Endothelial cell of umbilical vein (primary cell): ENCODE measurements around the gene RIOK2. TPM values are rescaled to one million over a fixed set of nuclear protein-coding genes. Genes with fewer than 3 reads are reported as not detected.

Experiments used
- BruUV-seq: library from RNA; stranded (reverse); fragments of 400-500 nt; replicated peaks from 2 replicates; lab custom pipeline; 2021; lab: Mats Ljungman, UMichigan
- CTCF ChIA-PET: fragments of 300-600, 350-600 bp; sonication (Branson Sonifier 250); formaldehyde crosslinking; loops from one replicate; lab custom pipeline; 2021; ENCODE audit warnings: antibody characterized with exemption, inconsistent platforms; lab: Charles Lee
- POLR2A ChIA-PET: fragments of 300-600, 350-600 bp; sonication (Branson Sonifier 250); formaldehyde crosslinking; loops from one replicate; lab custom pipeline; 2021; ENCODE audit warnings: antibody characterized with exemption, inconsistent platforms; lab: Charles Lee
- DNase-seq: peaks from one replicate; pipeline ENCODE4 v3.0.0-alpha.2; 2011; ENCODE audit warnings: low read depth, low spot score
- FAIRE-seq: peaks from 2 replicates; lab custom pipeline; 2011; peaks lifted over from hg19 to GRCh38; lab: Jason Lieb, UNC
- H2AFZ ChIP-seq: 2 replicates; pipeline ENCODE4 v1.6.0; 2012; ENCODE audit warnings: low read depth, low read length, control low read depth, inconsistent platforms
- H3K27ac ChIP-seq: 2 replicates; pipeline ENCODE4 v1.5.1; 2011; ENCODE audit warnings: low read depth, mild to moderate bottlenecking, control low read depth, low read length, moderate library complexity; ENCODE audit not compliant: insufficient read depth
- H3K27me3 ChIP-seq, 2 experiments: 2 replicates each; pipeline versions ENCODE4 v1.6.0 to v1.6.1; 2011; ENCODE audit warnings: low read length in 2 of 2, mixed read lengths in 1 of 2; ENCODE audit not compliant: control insufficient read depth in 2 of 2, insufficient read depth in 2 of 2
- H3K36me3 ChIP-seq, 2 experiments: 2 replicates in 1 of 2; 3 replicates in 1 of 2; pipeline ENCODE4 v1.5.1; 2011; ENCODE audit warnings: low read length in 2 of 2, mild to moderate bottlenecking in 1 of 2, moderate library complexity in 1 of 2; ENCODE audit not compliant: control insufficient read depth in 2 of 2, insufficient read depth in 2 of 2; ENCODE audit errors: extremely low read depth in 1 of 2
- H3K4me1 ChIP-seq: 3 replicates; pipeline ENCODE4 v1.5.1; 2011; ENCODE audit warnings: mild to moderate bottlenecking, low read length; ENCODE audit not compliant: control insufficient read depth, insufficient read depth; ENCODE audit errors: extremely low read depth
- H3K4me2 ChIP-seq: 2 replicates; pipeline ENCODE4 v1.6.1; 2011; ENCODE audit warnings: low read length, control low read depth, mixed read lengths; ENCODE audit not compliant: insufficient read depth
- H3K4me3 ChIP-seq, 3 experiments: fragments of 200-600 bp in 1 of 3; sonication (generic), shearing (Covaris generic) in 1 of 3; replicated peaks in 1 of 3; 2 replicates each; pipeline ENCODE4 v1.5.1; 2011 to 2016; ENCODE audit warnings: control low read depth in 3 of 3, low read length in 3 of 3, mild to moderate bottlenecking in 2 of 3, inconsistent platforms in 1 of 3, low read depth in 1 of 3, moderate library complexity in 1 of 3; ENCODE audit not compliant: insufficient read depth in 1 of 3
- H3K79me2 ChIP-seq: 2 replicates; pipeline ENCODE4 v1.6.0; 2012; ENCODE audit warnings: low read length, inconsistent platforms; ENCODE audit not compliant: control insufficient read depth, insufficient read depth
- H3K9ac ChIP-seq: replicated peaks from 2 replicates; pipeline ENCODE3; 2011; ENCODE audit warnings: low read length, control low read depth; ENCODE audit not compliant: insufficient read depth; ENCODE audit errors: extremely low read depth
- H3K9me1 ChIP-seq: replicated peaks from 3 replicates; pipeline ENCODE4 v1.6.0; 2011; ENCODE audit warnings: mild to moderate bottlenecking, low read length; ENCODE audit not compliant: control insufficient read depth, insufficient read depth; ENCODE audit errors: extremely low read depth
- H3K9me3 ChIP-seq: replicated peaks from 2 replicates; pipeline ENCODE4 v1.5.1; 2012; ENCODE audit warnings: low read length, inconsistent platforms; ENCODE audit not compliant: control insufficient read depth, insufficient read depth
- H4K20me1 ChIP-seq: replicated peaks from 2 replicates; pipeline ENCODE3; 2011; ENCODE audit warnings: mild to moderate bottlenecking, low read length; ENCODE audit not compliant: control insufficient read depth, insufficient read depth; ENCODE audit errors: extremely low read depth
- CTCF ChIP-seq, 2 donors: IDR thresholded peaks; 1 replicate in 1 of 2; 2 replicates in 1 of 2; pipeline ENCODE4 v1.5.1; 2011; ENCODE audit warnings: low read length in 2 of 2, mild to moderate bottlenecking in 2 of 2, moderate library complexity in 2 of 2, control low read depth in 1 of 2, inconsistent platforms in 1 of 2, low read depth in 1 of 2; ENCODE audit not compliant: insufficient read depth in 1 of 2; ENCODE audit errors: extremely low read depth in 1 of 2
- EZH2 ChIP-seq: IDR thresholded peaks from 2 replicates; pipeline ENCODE4 v1.6.1; 2012; ENCODE audit warnings: borderline replicate concordance, low read depth, mild to moderate bottlenecking, moderate library complexity, low read length, inconsistent platforms; ENCODE audit not compliant: severe bottlenecking
- FOS ChIP-seq: IDR thresholded peaks from 2 replicates; pipeline ENCODE4 v1.6.1; 2011; ENCODE audit warnings: mild to moderate bottlenecking, low read length, moderate library complexity, borderline replicate concordance; ENCODE audit not compliant: insufficient read depth
- GATA2 ChIP-seq: IDR thresholded peaks from 2 replicates; pipeline ENCODE4 v1.7.0; 2011; ENCODE audit warnings: low read depth, mild to moderate bottlenecking, moderate library complexity, mixed read lengths, low read length; ENCODE audit not compliant: insufficient read length, insufficient read depth
- JUN ChIP-seq: IDR thresholded peaks from 2 replicates; pipeline ENCODE4 v1.6.1; 2011; ENCODE audit warnings: borderline replicate concordance, low read depth; ENCODE audit not compliant: insufficient read length, insufficient read depth
- MAX ChIP-seq: IDR thresholded peaks from 2 replicates; pipeline ENCODE4 v1.6.1; 2011; ENCODE audit not compliant: insufficient read depth, insufficient read length
- MYC ChIP-seq: IDR thresholded peaks from one replicate; pipeline ENCODE4 v1.6.1; 2011; ENCODE audit warnings: mild to moderate bottlenecking, low read depth, low read length
- POLR2A ChIP-seq: IDR thresholded peaks from 2 replicates; pipeline ENCODE4 v1.6.1; 2012; ENCODE audit warnings: low read depth, mild to moderate bottlenecking, control low read depth, low read length
- POLR2AphosphoS5 ChIP-seq: IDR thresholded peaks from 2 replicates; pipeline ENCODE4 v1.6.1; 2012; ENCODE audit warnings: low read depth, mild to moderate bottlenecking, control low read depth, low read length, moderate library complexity; ENCODE audit not compliant: insufficient read depth
- dilution Hi-C: fragments of 300-500 bp; cut with MboI; formaldehyde crosslinking; loops from one replicate; pipeline ENCODE4 v1.15.0; 2019; ENCODE audit warnings: low sequenced_read_pairs; ENCODE audit not compliant: extremely low pct_ligation_motif_present
- intact Hi-C: fragments of 100-400 bp; cut with micrococcal nuclease; formaldehyde crosslinking; loops from one replicate; pipeline ENCODE4 v1.10.0; 2022
- polyA plus RNA-seq, 4 experiments: library from polyadenylated mRNA; depleted of rRNA in 3 of 4; stranded (reverse) in 3 of 4; unstranded in 1 of 4; fragments of >200 nt; gene quantifications; 2 replicates each; pipeline versions ENCODE4 v1.2.1 to v1.2.3, GENCODE V29; 2011 to 2012; ENCODE audit warnings: missing spikeins in 1 of 4
- total RNA-seq: library from RNA; stranded (reverse); gene quantifications from 2 replicates; pipeline ENCODE4 v1.2.3, GENCODE V29; 2021

Gene RIOK2
- total and polyA plus RNA-seq, 2 donors (not counting 3 experiments of a cell fraction or from before 2014, with no cell fraction given), result 3.5 to 25.4 TPM

- H3K9me3 ChIP-seq, result no peaks in the 10 kb centered on the region
- H3K36me3 ChIP-seq, result no peaks in the 10 kb centered on the region
- DNase-seq (no peak), FAIRE-seq (no peak)
- no peak overlapping the region for H2AFZ ChIP-seq
- H3K9me1 ChIP-seq, result no peaks in the 10 kb centered on the region
- no peaks in the 10 kb centered on the region for H4K20me1 ChIP-seq
- no peak overlapping the region for H3K9ac ChIP-seq
- no peak overlapping the region for H3K4me2 ChIP-seq
- ChIA-PET POLR2A (no interaction called here), CTCF (no interaction called here)
- BruUV-seq, result no TSS peak
- no peak overlapping the region for H3K27ac ChIP-seq
- TF ChIP-seq MAX (no peak), GATA2 (no peak), FOS (no peak), POLR2A (no peak)
- H3K4me1 ChIP-seq, result peaks cover 11% of the 10 kb centered on the region
- no peak overlapping the region for H3K4me3 ChIP-seq
- dilution Hi-C loops (no loop called here), intact Hi-C loops (no loop called here)
- no peaks in the 10 kb centered on the region for H3K79me2 ChIP-seq
- peaks cover 3 to 4% of the 10 kb centered on the region in 2 experiments for H3K27me3 ChIP-seq
Observed at GRCh38 chr5:97124335-97124734, 58.7 kb downstream of the RIOK2 start.

GRCh38 chr5:97121848-97122247 is 61.2 kb downstream of the RIOK2 start:
- ChIA-PET CTCF (interaction anchor here (1.0 kb wide), 1 partner anchor 21 kb away, joined by 5 read pairs; the partner anchor contains the start of gene LIX1), POLR2A (no interaction called here)
- no TSS peak for BruUV-seq
- Histone ChIP-seq H3K9me1 (no peaks in the 10 kb centered on the region), H3K27me3 (peaks cover 3 to 9% of the 10 kb centered on the region in 2 experiments), H3K27ac (no peak overlapping the region), H3K4me3 (no peak overlapping the region), H4K20me1 (no peaks in the 10 kb centered on the region), H3K9me3 (no peaks in the 10 kb centered on the region), H3K79me2 (no peaks in the 10 kb centered on the region), H3K9ac (no peak overlapping the region), H3K4me2 (no peak overlapping the region), H2AFZ (no peak overlapping the region), H3K4me1 (no peaks in the 10 kb centered on the region), H3K36me3 (no peaks in the 10 kb centered on the region)
- DNase-seq, result no peak
- no peak for TF ChIP-seq JUN
- TF ChIP-seq EZH2, result no peak
- no peak for TF ChIP-seq CTCF (IDR thresholded peaks at IDR 0.05; ENCODE audit: extremely low read depth in 1 of 2, insufficient read depth in 1 of 2, low read depth in 1 of 2, low read length in 2 of 2)
- no peak for TF ChIP-seq GATA2
- TF ChIP-seq MYC, result no peak
- no peak for TF ChIP-seq POLR2A
- TF ChIP-seq MAX, result no peak
- TF ChIP-seq FOS, result no peak
- no peak for TF ChIP-seq POLR2AphosphoS5
- intact Hi-C loops (no loop called here), dilution Hi-C loops (no loop called here)
- no peak for FAIRE-seq
